GM12878 (cell line): ENCODE data around the gene ISL2. TPM values are rescaled to one million over a fixed set of nuclear protein-coding genes. Genes with fewer than 3 reads are reported as not detected.

Source experiments
- ATAC-seq: fragments of 200-7000 bp; cut with Tn5 transposase; 3 replicates; pipeline ENCODE4 v1.9.1; 2020; ENCODE audit warnings: mild to moderate bottlenecking, moderate library complexity
- BruUV-seq: library from RNA; stranded (reverse); fragments of 400-500 nt; replicated peaks from 2 replicates; lab custom pipeline; 2021; lab: Mats Ljungman, UMichigan
- CTCF ChIA-PET: fragments of 300-600 bp; sonication (Branson Sonifier 250); formaldehyde crosslinking; extraction: SDS; loops from one replicate; lab custom pipeline; 2021; ENCODE audit warnings: inconsistent platforms; lab: Yijun Ruan, JAX
- POLR2A ChIA-PET: fragments of 350-600 bp; formaldehyde crosslinking; extraction: SDS; loops from one replicate; lab custom pipeline; 2021; ENCODE audit warnings: inconsistent platforms; lab: Charles Lee
- RAD21 ChIA-PET: fragments of 300-600 bp; sonication (Branson Sonifier 250); formaldehyde crosslinking; loops from one replicate; lab custom pipeline; 2023; ENCODE audit warnings: antibody characterized with exemption; ENCODE audit not compliant: unreplicated experiment; lab: Charles Lee
- SMC1A ChIA-PET: fragments of 300-600 bp; sonication (Branson Sonifier 250); formaldehyde crosslinking; loops from one replicate; lab custom pipeline; 2023; ENCODE audit not compliant: unreplicated experiment, uncharacterized antibody; lab: Charles Lee
- DNase-seq: peaks from one replicate; pipeline ENCODE4 v3.0.0-alpha.2; 2011; ENCODE audit warnings: low read depth, low spot score
- FAIRE-seq: peaks from 3 replicates; lab custom pipeline; 2011; peaks lifted over from hg19 to GRCh38; lab: Jason Lieb, UNC
- H2AFZ ChIP-seq: 2 replicates; pipeline ENCODE4 v1.6.0; 2011; ENCODE audit warnings: low read depth, low read length, control low read depth; ENCODE audit not compliant: control insufficient read depth
- H3K27ac ChIP-seq: 2 replicates; pipeline ENCODE4 v1.5.1; 2011; ENCODE audit warnings: control low read depth; ENCODE audit not compliant: control insufficient read depth, insufficient read depth
- H3K27me3 ChIP-seq, 2 experiments: replicated peaks in 1 of 2; 2 replicates each; pipeline versions ENCODE4 v1.6.0 to v1.6.1; 2011; ENCODE audit warnings: low read length in 1 of 2; ENCODE audit not compliant: control insufficient read depth in 2 of 2, insufficient read depth in 2 of 2
- H3K36me3 ChIP-seq, 2 experiments: 2 replicates each; pipeline ENCODE4 v1.5.1; 2011; ENCODE audit warnings: low read length in 1 of 2; ENCODE audit not compliant: control insufficient read depth in 2 of 2, insufficient read depth in 2 of 2
- H3K4me1 ChIP-seq: 2 replicates; pipeline ENCODE4 v1.6.1; 2011; ENCODE audit warnings: mild to moderate bottlenecking, low read length, moderate library complexity, mixed read lengths; ENCODE audit not compliant: control insufficient read depth, insufficient read depth
- H3K4me2 ChIP-seq: 2 replicates; pipeline ENCODE4 v1.6.0; 2011; ENCODE audit warnings: control low read depth; ENCODE audit not compliant: control insufficient read depth, insufficient read depth
- H3K4me3 ChIP-seq: fragments of 200-600 bp; sonication (generic); 2 replicates; pipeline ENCODE4 v1.5.1; 2016
- H3K79me2 ChIP-seq: 2 replicates; pipeline ENCODE4 v1.6.0; 2011; ENCODE audit warnings: low read length; ENCODE audit not compliant: control insufficient read depth, insufficient read depth
- H3K9ac ChIP-seq: 2 replicates; pipeline ENCODE4 v1.8.0; 2011; ENCODE audit warnings: low read length, control low read depth, mixed read lengths; ENCODE audit not compliant: control insufficient read depth, insufficient read depth
- H3K9me3 ChIP-seq: replicated peaks from 3 replicates; pipeline ENCODE4 v1.5.1; 2011; ENCODE audit warnings: mild to moderate bottlenecking, low read length; ENCODE audit not compliant: control insufficient read depth, insufficient read depth
- H4K20me1 ChIP-seq: 2 replicates; pipeline ENCODE4 v1.6.0; 2011; ENCODE audit not compliant: control insufficient read depth, insufficient read depth
- EZH2 ChIP-seq: IDR thresholded peaks from 2 replicates; pipeline ENCODE4 v1.6.1; 2012; ENCODE audit warnings: low read depth, mild to moderate bottlenecking, control low read depth, inconsistent platforms, low read length, borderline replicate concordance; ENCODE audit not compliant: control insufficient read depth
- FOS ChIP-seq: IDR thresholded peaks from 3 replicates; pipeline ENCODE4 v1.6.1; 2011; ENCODE audit warnings: borderline replicate concordance; ENCODE audit not compliant: insufficient read length; ENCODE audit errors: extremely low read depth
- KAT2A ChIP-seq: conservative IDR thresholded peaks from 2 replicates; pipeline ENCODE4 v1.6.1; 2011; ENCODE audit warnings: low read depth, low read length; ENCODE audit not compliant: control insufficient read depth
- KDM1A ChIP-seq: fragments of 200-600 bp; sonication (generic); IDR thresholded peaks from 2 replicates; pipeline ENCODE4 v1.6.1; 2016; ENCODE audit warnings: borderline replicate concordance
- NFYB ChIP-seq: IDR thresholded peaks from 2 replicates; pipeline ENCODE4 v1.6.1; 2011; ENCODE audit warnings: low read depth, mild to moderate bottlenecking, low read length, improper control_type of control experiment, moderate library complexity; ENCODE audit not compliant: insufficient read depth
- NRF1 ChIP-seq: conservative IDR thresholded peaks from 2 replicates; pipeline ENCODE4 v1.6.1; 2011; ENCODE audit warnings: mild to moderate bottlenecking, low read depth, low read length, improper control_type of control experiment
- POLR2AphosphoS2 ChIP-seq: IDR thresholded peaks from 2 replicates; pipeline ENCODE4 v1.6.1; 2011; ENCODE audit warnings: low read depth, mild to moderate bottlenecking, low read length, improper control_type of control experiment, moderate library complexity
- SIX5 ChIP-seq: IDR thresholded peaks from 2 replicates; pipeline ENCODE4 v1.6.1; 2011; ENCODE audit warnings: mild to moderate bottlenecking, low read depth, low read length, moderate library complexity; ENCODE audit not compliant: severe bottlenecking
- SP1 ChIP-seq: IDR thresholded peaks from one replicate; pipeline ENCODE4 v1.6.1; 2011; ENCODE audit warnings: low read depth, low read length
- SRF ChIP-seq, 2 experiments: IDR thresholded peaks; 2 replicates each; pipeline ENCODE4 v1.6.1; 2011; ENCODE audit warnings: low read depth in 2 of 2, low read length in 2 of 2, mild to moderate bottlenecking in 1 of 2, moderate library complexity in 1 of 2
- SUPT20H ChIP-seq: IDR thresholded peaks from 2 replicates; pipeline ENCODE4 v1.6.1; 2011; ENCODE audit warnings: low read depth, mild to moderate bottlenecking, low read length, moderate library complexity, borderline replicate concordance; ENCODE audit not compliant: control insufficient read depth
- TCF7 ChIP-seq: IDR thresholded peaks from 2 replicates; pipeline ENCODE4 v1.6.1; 2014; ENCODE audit warnings: antibody characterized with exemption, borderline replicate concordance
- ZNF384 ChIP-seq: IDR thresholded peaks from 2 replicates; pipeline ENCODE4 v1.6.1; 2012; ENCODE audit warnings: low read depth, mild to moderate bottlenecking, low read length, improper control_type of control experiment, borderline replicate concordance
- WGBS: methylation state at CpG from one replicate; pipeline ENCODE4 v1.1.6; 2016; ENCODE audit warnings: low lambda C conversion rate; ENCODE audit not compliant: insufficient replicate concordance, insufficient coverage; ENCODE audit errors: missing lambda C conversion rate; 5-methylcytosine and 5-hydroxymethylcytosine counted together
- in situ Hi-C: fragments of 300-500 bp; cut with MboI; formaldehyde crosslinking; loops from 9 replicates; pipeline ENCODE4 v1.14.3; 2018; ENCODE audit warnings: mixed read lengths
- intact Hi-C: fragments of 100-400 bp; cut with micrococcal nuclease; formaldehyde crosslinking; loops from one replicate; pipeline ENCODE4 v1.14.2; 2022; ENCODE audit not compliant: unreplicated experiment
- polyA plus RNA-seq, 11 experiments: library from polyadenylated mRNA; depleted of rRNA in 4 of 11; unstranded in 6 of 11; stranded (reverse) in 5 of 11; fragments of >200 nt; fragmentation: Nextera tagmentation in 4 of 11; fragmentation: Illumina TruSeq in 1 of 11; extraction: Ambion mirVana in 4 of 11; extraction: Trizol in 1 of 11; gene quantifications; 1 replicate in 1 of 11; 2 replicates in 10 of 11; pipeline versions ENCODE4 v1.2.1 to v1.2.3, GENCODE V29; 2011 to 2016; ENCODE audit warnings: inconsistent platforms in 2 of 11, missing spikeins in 2 of 11, low read depth in 1 of 11
- total RNA-seq, 4 experiments: library from RNA; depleted of rRNA in 3 of 4; stranded (reverse); fragments of >200 nt in 3 of 4; fragmentation: Illumina TruSeq in 1 of 4; extraction: Trizol in 1 of 4; gene quantifications; 2 replicates each; pipeline versions ENCODE4 v1.2.1 to v1.2.3, GENCODE V29; 2013 to 2021
- TF ChIP-seq, protein P1 (sequence below): fragments of 450-650 bp; IDR thresholded peaks from 2 replicates; pipeline ENCODE4 v1.6.1; 2017; ENCODE audit warnings: borderline replicate concordance

The ISL2 gene
- total and polyA plus RNA-seq, 10 of the 15 experiments (the other 5 are each of a cell fraction or from before 2014, with no cell fraction given): 0.05 to 0.26 (median 0.08) TPM; not detected in 7

DNA sequence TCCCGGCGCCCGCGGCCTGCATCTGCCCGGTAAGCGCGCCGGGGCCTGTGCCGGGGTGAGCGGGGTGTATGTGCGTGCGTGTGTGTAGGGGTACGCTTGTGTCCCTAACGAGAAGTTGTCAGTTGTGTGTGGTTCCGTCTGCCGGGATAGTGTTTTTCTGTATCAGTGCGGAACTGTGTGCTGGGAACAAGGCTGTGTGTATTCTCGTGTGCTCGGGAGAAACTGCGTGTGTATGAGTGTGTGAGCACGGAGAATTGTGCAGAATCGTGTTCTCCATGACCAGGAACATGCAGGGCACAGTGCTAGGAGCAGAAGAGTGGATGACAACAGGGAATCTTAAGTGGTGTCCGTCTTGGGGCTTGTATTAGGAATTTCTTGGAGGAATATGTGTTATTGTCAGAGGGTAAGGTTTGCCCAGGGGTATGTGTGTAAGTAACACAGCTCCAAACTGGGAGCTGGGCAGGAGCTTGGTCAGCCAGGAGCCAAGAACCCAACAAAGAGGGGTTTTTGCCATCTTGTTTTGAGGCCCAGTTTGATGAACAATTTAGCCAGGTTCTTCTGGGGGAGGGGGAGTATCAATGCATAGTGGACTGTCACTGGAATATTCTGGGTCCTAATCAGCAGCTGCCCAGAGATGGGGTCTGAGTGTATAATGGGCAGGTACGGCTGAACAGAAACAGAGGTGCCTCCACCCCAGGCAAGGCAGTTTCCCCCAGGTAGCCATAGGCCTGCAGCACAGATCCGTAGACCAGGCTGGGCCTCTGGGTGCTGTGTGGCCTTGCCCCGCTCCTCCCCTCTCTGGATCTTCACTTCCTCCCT lies 2.1 kb downstream of the ISL2 start:
- intact Hi-C loops: loop anchor here (5.0 kb wide), 1 partner anchor 146 kb away; no protein-coding TSS in a partner anchor
- H3K4me2 ChIP-seq: peak overlapping the region; percentile 96
- ATAC-seq: no peak

GRCh38 chr15:76339305-76340197 lies 3.0 kb downstream of the ISL2 start:
- intact Hi-C loops: loop anchor here (5.0 kb wide), 1 partner anchor 147 kb away; no protein-coding TSS in a partner anchor
- TF ChIP-seq, protein P1, sequence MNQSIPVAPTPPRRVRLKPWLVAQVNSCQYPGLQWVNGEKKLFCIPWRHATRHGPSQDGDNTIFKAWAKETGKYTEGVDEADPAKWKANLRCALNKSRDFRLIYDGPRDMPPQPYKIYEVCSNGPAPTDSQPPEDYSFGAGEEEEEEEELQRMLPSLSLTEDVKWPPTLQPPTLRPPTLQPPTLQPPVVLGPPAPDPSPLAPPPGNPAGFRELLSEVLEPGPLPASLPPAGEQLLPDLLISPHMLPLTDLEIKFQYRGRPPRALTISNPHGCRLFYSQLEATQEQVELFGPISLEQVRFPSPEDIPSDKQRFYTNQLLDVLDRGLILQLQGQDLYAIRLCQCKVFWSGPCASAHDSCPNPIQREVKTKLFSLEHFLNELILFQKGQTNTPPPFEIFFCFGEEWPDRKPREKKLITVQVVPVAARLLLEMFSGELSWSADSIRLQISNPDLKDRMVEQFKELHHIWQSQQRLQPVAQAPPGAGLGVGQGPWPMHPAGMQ: no peak
- TF ChIP-seq FOS (no peak), SUPT20H (no peak), ZNF384 (no peak), TCF7 (no peak), NFYB (no peak), SRF (IDR thresholded peaks at IDR 0.05; ENCODE audit: low read depth in 2 of 2, low read length in 2 of 2) (no peak), NRF1 (no peak), KAT2A (no peak), SIX5 (no peak), POLR2AphosphoS2 (no peak)

More for the DNA sequence above, 2.1 kb downstream of the ISL2 start:
- TF ChIP-seq SP1: no peak
- TF ChIP-seq EZH2: 0 out of 2 replicates have a peak, but pooled peaks have one; percentile 13
- no peak for TF ChIP-seq KDM1A
- SMC1A ChIA-PET: no interaction called here
- FAIRE-seq (no peak), DNase-seq (no peak)
- no peaks in the 10 kb centered on the region; the same call in 1 of the 3 replicates for H3K9me3 ChIP-seq
- in situ Hi-C loops: no loop called here
- POLR2A ChIA-PET: no interaction called here
- H3K9ac ChIP-seq: no peak overlapping the region
- H3K27ac ChIP-seq: no peak overlapping the region
- CTCF ChIA-PET: no interaction called here
- H3K36me3 ChIP-seq: no peaks in the 10 kb centered on the region
- BruUV-seq: no TSS peak
- H2AFZ ChIP-seq: no peak overlapping the region
- H4K20me1 ChIP-seq: no peaks in the 10 kb centered on the region
- WGBS: 32% methylated on average over 26 of the region's 26 CpGs
- peaks cover 29% of the 10 kb centered on the region for H3K4me1 ChIP-seq
- H3K27me3 ChIP-seq: peaks cover 21 to 26% of the 10 kb centered on the region in 2 experiments
- peak overlapping the region; percentile 73; the same call in 1 of the 2 replicates for H3K4me3 ChIP-seq
- no peaks in the 10 kb centered on the region; the same call in 1 of the 2 replicates for H3K79me2 ChIP-seq
- RAD21 ChIA-PET: no interaction called here

More at GRCh38 chr15:76339305-76340197, 3.0 kb downstream of the ISL2 start:
- Histone ChIP-seq H3K4me3 (peak overlapping the region; percentile 73), H4K20me1 (no peaks in the 10 kb centered on the region), H3K27me3 (peaks cover 24 to 26% of the 10 kb centered on the region in 2 experiments), H3K9me3 (no peaks in the 10 kb centered on the region; the same call in 1 of the 3 replicates), H3K79me2 (no peaks in the 10 kb centered on the region; the same call in 1 of the 2 replicates), H2AFZ (peak overlapping the region; percentile 73), H3K4me2 (peak overlapping the region; percentile 96), H3K27ac (peak overlapping the region; percentile 43), H3K9ac (peak overlapping the region; percentile 32), H3K4me1 (peaks cover 29% of the 10 kb centered on the region), H3K36me3 (no peaks in the 10 kb centered on the region)
- FAIRE-seq (no peak), ATAC-seq (peak; percentile 4; the same call in 1 of the 3 replicates), DNase-seq (no peak)
- WGBS: 23% methylated on average over 44 of the region's 48 CpGs
- ChIA-PET CTCF (no interaction called here), SMC1A (no interaction called here), POLR2A (no interaction called here), RAD21 (no interaction called here)
- in situ Hi-C loops: no loop called here
- no TSS peak for BruUV-seq
